Uterus (tissue), 2 donors: Measurements from ENCODE around the gene ASAP2.

Experiments used
- CTCF ChIP-seq, 4 experiments: fragments of 200-600 bp in 2 of 4; fragments of 450-650 bp in 2 of 4; sonication (generic) in 2 of 4; IDR thresholded peaks; one replicate each; pipeline ENCODE4 v1.5.1; 2016 to 2019; ENCODE audit warnings: antibody characterized with exemption in 4 of 4, mild to moderate bottlenecking in 2 of 4, moderate library complexity in 1 of 4
- POLR2A ChIP-seq, 2 donors: fragments of 450-650 bp; IDR thresholded peaks; one replicate each; pipeline ENCODE4 v1.6.1; 2016; ENCODE audit warnings: antibody characterized with exemption in 2 of 2, mild to moderate bottlenecking in 1 of 2, moderate library complexity in 1 of 2

DNA sequence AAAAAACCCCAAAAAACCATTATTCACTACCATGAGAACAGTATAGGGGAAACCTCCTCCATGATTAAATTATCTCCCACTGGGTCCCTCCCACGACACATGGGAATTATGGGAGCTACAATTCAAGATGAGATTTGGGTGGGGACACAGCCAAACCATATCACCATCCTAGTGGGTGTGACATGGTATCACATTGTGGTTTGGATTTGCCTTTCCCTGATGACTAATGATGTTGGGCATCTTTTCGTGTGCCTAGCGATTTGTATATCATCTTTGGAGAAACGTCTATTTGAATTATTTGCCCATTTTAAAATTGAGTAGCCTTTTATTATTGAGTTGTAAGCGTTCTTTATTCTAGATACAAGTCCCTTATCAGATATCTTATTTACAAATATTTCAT lies 8.7 kb upstream of the ASAP2 start:
- no peak for TF ChIP-seq CTCF (IDR thresholded peaks at IDR 0.05)
- TF ChIP-seq POLR2A (IDR thresholded peaks at IDR 0.05): no peak
